ENCODE measurements around the gene GPHB5. TPM values are rescaled to one million over a fixed set of nuclear protein-coding genes. Genes with fewer than 3 reads are reported as not detected.

GPHB5 gene
- polyA plus RNA-seq, 3 donors, result not detected

DNA sequence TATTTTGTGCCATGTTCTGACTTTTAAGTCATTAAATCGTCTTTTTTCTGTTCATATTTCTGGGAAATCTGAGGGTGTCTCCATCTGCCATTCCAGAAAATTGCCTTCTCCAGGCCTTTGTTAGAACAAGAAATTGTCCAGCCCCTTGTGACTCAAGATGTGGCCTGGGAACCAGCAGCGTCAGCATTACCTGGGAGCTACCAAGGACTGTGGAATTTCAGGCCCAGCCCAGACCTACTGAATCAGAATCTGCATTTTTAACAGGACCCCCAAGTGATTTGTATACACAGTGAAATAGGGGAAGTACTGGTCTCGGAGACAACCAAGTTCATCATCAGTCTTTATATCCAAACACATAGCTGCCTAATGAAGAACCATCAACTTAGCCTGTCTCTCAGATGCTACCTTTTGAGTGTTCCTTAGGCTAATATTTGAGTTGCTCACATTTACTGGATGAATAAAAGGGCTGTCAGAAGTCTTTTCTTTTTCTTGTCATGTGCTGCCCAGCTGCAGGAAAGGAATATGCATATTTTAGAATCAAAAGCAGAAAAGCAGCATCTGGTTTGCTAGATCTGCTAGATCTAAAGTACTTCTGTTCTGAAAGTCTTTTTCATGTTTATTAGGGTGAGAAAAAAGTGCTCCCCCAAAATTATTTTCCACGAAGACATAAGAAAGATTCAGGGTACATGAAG, 21.2 kb downstream of the GPHB5 start:
- WGBS (ENCODE audit: insufficient coverage), result 80% methylated on average over 1 of the region's 4 CpGs
- Histone ChIP-seq H3K4me1 (ENCODE audit: control insufficient read depth in 1 of 2, insufficient read depth in 2 of 2, low read length in 2 of 2) (no peaks in the 10 kb centered on the region), H3K9ac (ENCODE audit: insufficient read depth, low read length, poor library complexity, severe bottlenecking) (no peak overlapping the region), H3K27ac (ENCODE audit: low read depth in 1 of 2, low read length in 2 of 2) (no peak overlapping the region), H3K9me3 (replicated peaks in 1 of 2; ENCODE audit: control insufficient read depth in 1 of 2, insufficient read depth in 1 of 2, low read length in 2 of 2) (peaks cover 0 to 5% of the 10 kb centered on the region in 2 donors), H3K36me3 (replicated peaks in 1 of 2; ENCODE audit: control insufficient read depth in 1 of 2, insufficient read depth in 2 of 2, low read length in 2 of 2) (no peaks in the 10 kb centered on the region), H3K4me3 (replicated peaks in 1 of 3; ENCODE audit: low read depth in 2 of 3, low read length in 3 of 3) (no peak overlapping the region), H3K4me2 (replicated peaks; ENCODE audit: extremely low read depth, low read length, poor library complexity, severe bottlenecking) (no peak overlapping the region), H3K79me2 (ENCODE audit: insufficient read depth, low read length) (no peaks in the 10 kb centered on the region), H4K20me1 (ENCODE audit: insufficient read depth, low read length) (no peaks in the 10 kb centered on the region), H2AFZ (ENCODE audit: insufficient read depth, low read depth, low read length, poor library complexity, severe bottlenecking) (no peak overlapping the region), H3K27me3 (ENCODE audit: control insufficient read depth in 2 of 2, insufficient read depth in 2 of 2, low read length in 2 of 2) (no peaks in the 10 kb centered on the region)
- intact Hi-C loops (cut with micrococcal nuclease), result no loop called here
- peaks cover 0 to 2% (median 0%) of the 10 kb centered on the region in 3 donors for H3K27me3 Mint-ChIP-seq (ENCODE audit: low read depth in 3 of 3)
- no peaks in the 10 kb centered on the region for H3K36me3 Mint-ChIP-seq
- peaks cover 0 to 5% (median 3%) of the 10 kb centered on the region in 7 donors for H3K9me3 Mint-ChIP-seq
- TF ChIP-seq CTCF (IDR thresholded peaks at IDR 0.05), result no peak
- H3K4me1 Mint-ChIP-seq, result no peaks in the 10 kb centered on the region
- no peak overlapping the region for H3K27ac Mint-ChIP-seq
- no peak for DNase-seq
- no peak overlapping the region for H3K4me3 Mint-ChIP-seq

DNA sequence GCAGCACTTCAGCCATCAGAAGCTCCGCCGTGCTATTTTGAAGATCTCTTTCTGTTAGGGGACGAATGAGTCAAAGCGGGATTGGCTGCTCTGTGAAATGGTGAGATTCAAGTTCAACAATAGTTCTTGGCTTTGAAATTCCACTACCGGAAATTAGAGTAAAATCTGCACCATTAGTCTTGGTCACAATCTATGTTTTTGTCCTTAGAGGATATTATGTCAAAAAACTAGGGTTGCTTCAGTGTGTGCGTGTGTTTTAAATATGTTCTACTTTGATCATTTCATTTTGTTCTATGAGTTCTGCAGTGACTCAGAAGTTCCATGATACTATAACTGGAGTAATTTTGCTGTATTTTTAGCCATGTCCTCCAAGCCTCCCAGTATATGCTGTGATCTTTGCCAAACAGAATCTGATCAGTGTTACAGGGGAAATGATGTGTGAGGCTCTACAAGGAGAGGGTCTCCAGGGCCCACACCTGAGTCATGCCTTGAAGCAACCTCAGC, 22.6 kb downstream of the GPHB5 start:
- Histone ChIP-seq H3K27me3 (ENCODE audit: control insufficient read depth in 2 of 2, insufficient read depth in 2 of 2, low read length in 2 of 2) (no peaks in the 10 kb centered on the region), H3K9me3 (replicated peaks in 1 of 2; ENCODE audit: control insufficient read depth in 1 of 2, insufficient read depth in 1 of 2, low read length in 2 of 2) (no peaks in the 10 kb centered on the region), H3K4me3 (replicated peaks in 1 of 3; ENCODE audit: low read depth in 2 of 3, low read length in 3 of 3) (no peak overlapping the region), H3K36me3 (replicated peaks in 1 of 2; ENCODE audit: control insufficient read depth in 1 of 2, insufficient read depth in 2 of 2, low read length in 2 of 2) (no peaks in the 10 kb centered on the region), H3K27ac (ENCODE audit: low read depth in 1 of 2, low read length in 2 of 2) (no peak overlapping the region), H2AFZ (ENCODE audit: insufficient read depth, low read depth, low read length, poor library complexity, severe bottlenecking) (no peak overlapping the region), H3K4me1 (ENCODE audit: control insufficient read depth in 1 of 2, insufficient read depth in 2 of 2, low read length in 2 of 2) (no peaks in the 10 kb centered on the region), H3K9ac (ENCODE audit: insufficient read depth, low read length, poor library complexity, severe bottlenecking) (no peak overlapping the region), H3K79me2 (ENCODE audit: insufficient read depth, low read length) (no peaks in the 10 kb centered on the region), H3K4me2 (replicated peaks; ENCODE audit: extremely low read depth, low read length, poor library complexity, severe bottlenecking) (no peak overlapping the region), H4K20me1 (ENCODE audit: insufficient read depth, low read length) (no peaks in the 10 kb centered on the region)
- H3K27me3 Mint-ChIP-seq (ENCODE audit: low read depth in 3 of 3), result peaks cover 0 to 2% (median 0%) of the 10 kb centered on the region in 3 donors
- H3K4me3 Mint-ChIP-seq, result no peak overlapping the region
- H3K36me3 Mint-ChIP-seq, result no peaks in the 10 kb centered on the region
- WGBS (ENCODE audit: insufficient coverage), result no CpG with 5 or more reads among the region's 6 CpGs
- no peak overlapping the region for H3K27ac Mint-ChIP-seq
- no peak for TF ChIP-seq CTCF (IDR thresholded peaks at IDR 0.05)
- intact Hi-C loops (cut with micrococcal nuclease), result no loop called here
- H3K9me3 Mint-ChIP-seq, result peaks cover 0 to 5% (median 0%) of the 10 kb centered on the region in 7 donors
- no peaks in the 10 kb centered on the region for H3K4me1 Mint-ChIP-seq
- DNase-seq, result no peak

Data from CD14-positive monocyte (primary cell).